ENCODE data around the gene NUBPL.

NUBPL gene

DNA sequence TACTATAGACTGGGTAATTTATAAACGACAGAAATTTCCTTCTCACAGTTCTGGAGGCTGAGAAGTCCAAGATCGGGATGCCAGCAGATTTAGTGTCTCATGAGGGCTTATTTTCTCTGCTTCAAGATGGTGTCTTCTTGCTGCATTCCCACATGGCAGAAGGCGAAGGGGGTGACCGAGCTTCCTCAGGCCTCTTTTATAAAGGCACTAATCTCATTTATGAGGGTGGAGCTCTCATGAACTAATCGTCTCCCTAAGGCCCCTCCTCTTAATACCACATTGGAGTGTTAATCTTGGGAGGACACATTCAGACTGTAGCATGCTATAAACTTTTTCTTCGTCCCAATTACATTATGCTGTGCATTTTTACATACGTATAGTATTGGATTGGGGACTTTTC lies 315.5 kb downstream of the NUBPL start:
- DNase-seq, result no peak
- Histone ChIP-seq H3K36me3 (no peaks in the 10 kb centered on the region), H3K27me3 (no peaks in the 10 kb centered on the region), H3K4me1 (no peaks in the 10 kb centered on the region), H3K27ac (no peak overlapping the region), H3K4me3 (no peak overlapping the region), H3K9me3 (no peaks in the 10 kb centered on the region)
- intact Hi-C loops (cut with DNase I; ENCODE audit: low total_unique reads), result no loop called here
- no peak for TF ChIP-seq CTCF (IDR thresholded peaks at IDR 0.05)

- Histone ChIP-seq H3K36me3 (no peaks in the 10 kb centered on the region), H3K27me3 (no peaks in the 10 kb centered on the region), H3K9me3 (no peaks in the 10 kb centered on the region), H3K4me3 (no peak overlapping the region), H3K4me1 (no peaks in the 10 kb centered on the region), H3K27ac (no peak overlapping the region)
- no peak for TF ChIP-seq CTCF (IDR thresholded peaks at IDR 0.05)
- intact Hi-C loops (cut with DNase I; ENCODE audit: low total_unique reads), result no loop called here
- DNase-seq, result no peak
These were observed 316.1 kb downstream of the NUBPL start for GRCh38 chr14:31877255-31877798.

GRCh38 chr14:31879661-31880348 lies 318.6 kb downstream of the NUBPL start:
- DNase-seq, result no peak
- H3K4me1 ChIP-seq, result no peaks in the 10 kb centered on the region
- intact Hi-C loops (cut with DNase I; ENCODE audit: low total_unique reads), result no loop called here
- H3K27ac ChIP-seq, result no peak overlapping the region
- H3K27me3 ChIP-seq, result no peaks in the 10 kb centered on the region
- no peak overlapping the region for H3K4me3 ChIP-seq
- no peaks in the 10 kb centered on the region for H3K36me3 ChIP-seq
- H3K9me3 ChIP-seq, result no peaks in the 10 kb centered on the region
- no peak for TF ChIP-seq CTCF (IDR thresholded peaks at IDR 0.05)

- no peak for TF ChIP-seq CTCF (IDR thresholded peaks at IDR 0.05)
- no peak overlapping the region for H3K4me3 ChIP-seq
- no peak overlapping the region for H3K27ac ChIP-seq
- no peak for DNase-seq
- H3K9me3 ChIP-seq, result no peaks in the 10 kb centered on the region
- intact Hi-C loops (cut with DNase I; ENCODE audit: low total_unique reads), result no loop called here
- no peaks in the 10 kb centered on the region for H3K27me3 ChIP-seq
- H3K36me3 ChIP-seq, result no peaks in the 10 kb centered on the region
- H3K4me1 ChIP-seq, result no peaks in the 10 kb centered on the region
These were observed 319.7 kb downstream of the NUBPL start for GRCh38 chr14:31880935-31881334.

GRCh38 chr14:31881531-31882310 lies 320.5 kb downstream of the NUBPL start:
- no peaks in the 10 kb centered on the region for H3K36me3 ChIP-seq
- intact Hi-C loops (cut with DNase I; ENCODE audit: low total_unique reads), result no loop called here
- H3K4me3 ChIP-seq, result no peak overlapping the region
- no peaks in the 10 kb centered on the region for H3K9me3 ChIP-seq
- no peaks in the 10 kb centered on the region for H3K27me3 ChIP-seq
- H3K4me1 ChIP-seq, result no peaks in the 10 kb centered on the region
- no peak for TF ChIP-seq CTCF (IDR thresholded peaks at IDR 0.05)
- no peak overlapping the region for H3K27ac ChIP-seq
- no peak for DNase-seq
